HepG2 (cell line): ENCODE data around the gene PPP2R2C. TPM values are rescaled to one million over a fixed set of nuclear protein-coding genes. Genes with fewer than 3 reads are reported as not detected.

ENCODE experiments used
- ATAC-seq: fragments of 200-7000 bp; cut with Tn5 transposase; 3 replicates; pipeline ENCODE4 v1.9.1; 2020; ENCODE audit warnings: mild to moderate bottlenecking, moderate library complexity
- BruUV-seq: library from RNA; stranded (reverse); fragments of 400-500 nt; replicated peaks from 2 replicates; lab custom pipeline; 2021; lab: Mats Ljungman, UMichigan
- CTCF ChIA-PET: fragments of 300-600 bp; formaldehyde crosslinking; extraction: SDS; loops from one replicate; lab custom pipeline; 2021; ENCODE audit warnings: low total read pairs, inconsistent platforms, low intra/inter-chr PET ratio; lab: Yijun Ruan, JAX
- POLR2A ChIA-PET: fragments of 350-600 bp; sonication (Branson Sonifier 250); formaldehyde crosslinking; loops from one replicate; lab custom pipeline; 2020; ENCODE audit warnings: antibody characterized with exemption, inconsistent platforms; lab: Yijun Ruan, JAX
- DNase-seq: peaks from one replicate; pipeline ENCODE4 v3.0.0-alpha.2; 2015; ENCODE audit warnings: low spot score
- FAIRE-seq: peaks from 3 replicates; lab custom pipeline; 2011; peaks lifted over from hg19 to GRCh38; lab: Jason Lieb, UNC
- H2AFZ ChIP-seq: one replicate; pipeline ENCODE4 v1.6.1; 2011; ENCODE audit warnings: low read length, inconsistent platforms
- H3K27ac ChIP-seq: fragments of 300-600 bp; 3 replicates; pipeline ENCODE4 v1.8.0; 2011; ENCODE audit warnings: mixed run types, mild to moderate bottlenecking, mixed read lengths, low read length, inconsistent platforms; ENCODE audit not compliant: insufficient read depth; ENCODE audit errors: extremely low read length
- H3K27me3 ChIP-seq, 2 experiments: fragments of 200-600 bp in 1 of 2; 2 replicates in 1 of 2; 3 replicates in 1 of 2; pipeline versions ENCODE4 v1.6.0 to v1.8.0; 2011; ENCODE audit warnings: low read length in 2 of 2, mild to moderate bottlenecking in 2 of 2, moderate library complexity in 2 of 2, inconsistent platforms in 1 of 2; ENCODE audit not compliant: insufficient read depth in 2 of 2, control insufficient read depth in 1 of 2
- H3K36me3 ChIP-seq, 2 experiments: fragments of 200-600 bp in 1 of 2; replicated peaks in 1 of 2; 2 replicates in 1 of 2; 3 replicates in 1 of 2; pipeline versions ENCODE4 v1.5.1 to v1.8.0; 2011; ENCODE audit warnings: low read length in 2 of 2, inconsistent platforms in 1 of 2; ENCODE audit not compliant: insufficient read depth in 2 of 2, control insufficient read depth in 1 of 2
- H3K4me1 ChIP-seq: 2 replicates; pipeline ENCODE4 v1.5.1; 2012; ENCODE audit warnings: low read length, inconsistent platforms; ENCODE audit not compliant: insufficient read depth
- H3K4me2 ChIP-seq: 2 replicates; pipeline ENCODE4 v1.6.0; 2011; ENCODE audit warnings: low read depth, low read length, inconsistent platforms
- H3K4me3 ChIP-seq, 3 experiments: fragments of 200-600 bp in 1 of 3; sonication (generic), shearing (Covaris generic) in 1 of 3; replicated peaks in 1 of 3; 2 replicates each; pipeline ENCODE4 v1.5.1; 2011 to 2016; ENCODE audit warnings: low read length in 3 of 3, inconsistent platforms in 2 of 3, low read depth in 2 of 3, mild to moderate bottlenecking in 2 of 3, control low read depth in 1 of 3, mixed read lengths in 1 of 3; ENCODE audit not compliant: insufficient read depth in 1 of 3
- H3K79me2 ChIP-seq: one replicate; pipeline ENCODE4 v1.6.1; 2011; ENCODE audit warnings: low read length, inconsistent platforms; ENCODE audit not compliant: insufficient read depth
- H3K9ac ChIP-seq: 2 replicates; pipeline ENCODE4 v1.6.0; 2011; ENCODE audit warnings: mild to moderate bottlenecking, low read depth, low read length, inconsistent platforms; ENCODE audit not compliant: insufficient read depth
- H3K9me3 ChIP-seq: 2 replicates; pipeline ENCODE4 v1.5.1; 2012; ENCODE audit warnings: mild to moderate bottlenecking, low read length
- H4K20me1 ChIP-seq: 2 replicates; pipeline ENCODE4 v1.6.0; 2011; ENCODE audit warnings: inconsistent platforms, mild to moderate bottlenecking, low read length, moderate library complexity; ENCODE audit not compliant: insufficient read depth
- HIC2 ChIP-seq: sonication (generic); formaldehyde crosslinking; IDR thresholded peaks from 2 replicates; pipeline ENCODE4 v1.9.0; 2022; ENCODE audit warnings: low read depth, missing genetic modification reagents
- MNT ChIP-seq: fragments of 450-650 bp; IDR thresholded peaks from 2 replicates; pipeline ENCODE4 v1.6.1; 2016
- MXD1 ChIP-seq: sonication (generic); formaldehyde crosslinking; IDR thresholded peaks from 2 replicates; pipeline ENCODE4 v1.4.0; 2020; ENCODE audit warnings: mild to moderate bottlenecking, missing genetic modification reagents
- ZBTB7A ChIP-seq: sonication (generic); formaldehyde crosslinking; IDR thresholded peaks from 2 replicates; pipeline ENCODE4 v1.8.0; 2022; ENCODE audit warnings: mild to moderate bottlenecking, missing genetic modification reagents
- ZFY ChIP-seq: sonication (generic); formaldehyde crosslinking; IDR thresholded peaks from 2 replicates; pipeline ENCODE4 v1.4.0; 2020; ENCODE audit warnings: missing genetic modification reagents
- ZNF512B ChIP-seq: sonication (generic); formaldehyde crosslinking; IDR thresholded peaks from 2 replicates; pipeline ENCODE4 v1.5.1; 2020; ENCODE audit warnings: missing genetic modification reagents, mild to moderate bottlenecking, borderline replicate concordance
- WGBS: methylation state at CpG from one replicate; pipeline ENCODE4 v1.1.6; 2017; ENCODE audit warnings: low lambda C conversion rate; 5-methylcytosine and 5-hydroxymethylcytosine counted together
- in situ Hi-C: cut with HindIII; loops from 2 replicates; pipeline ENCODE4 v1.10.0; 2017; ENCODE audit warnings: low pct_unique_long_range_greater_than_20kb; ENCODE audit not compliant: extremely low pct_ligation_motif_present
- intact Hi-C: fragments of 100-400 bp; cut with micrococcal nuclease; formaldehyde crosslinking; loops from one replicate; pipeline ENCODE4 v1.10.0; 2022; ENCODE audit not compliant: unreplicated experiment
- polyA plus RNA-seq, 8 experiments: library from polyadenylated mRNA; depleted of rRNA in 3 of 8; stranded (reverse) in 7 of 8; unstranded in 1 of 8; fragments of >200 nt; fragmentation: Illumina TruSeq in 4 of 8; extraction: Trizol in 4 of 8; gene quantifications; 2 replicates each; pipeline versions ENCODE4 v1.2.1 to v1.2.3, GENCODE V29; 2011 to 2016; ENCODE audit warnings: low read depth in 4 of 8, missing spikeins in 1 of 8, mixed read lengths in 1 of 8; ENCODE audit not compliant: insufficient read depth in 1 of 8
- total RNA-seq, 5 experiments: library from RNA; depleted of rRNA; stranded (reverse); fragments of >200 nt; fragmentation: Illumina TruSeq; extraction: Trizol; gene quantifications; 2 replicates each; pipeline ENCODE4 v1.2.3, GENCODE V29; 2016; ENCODE audit warnings: low read depth in 1 of 5

PPP2R2C gene
- total and polyA plus RNA-seq, 2 of the 13 experiments (the other 11 are each of a cell fraction or from before 2014, with no cell fraction given) = 0.60 to 8.6 TPM

GRCh38 chr4:6402566-6403399 is 69.6 kb downstream of the PPP2R2C start:
- ChIA-PET CTCF (no interaction called here), POLR2A (no interaction called here)
- DNase-seq (no peak), ATAC-seq (no peak), FAIRE-seq (no peak)
- H3K27ac ChIP-seq = no peak overlapping the region
- H4K20me1 ChIP-seq = no peaks in the 10 kb centered on the region
- H3K9me3 ChIP-seq = no peaks in the 10 kb centered on the region
- intact Hi-C loops = no loop called here
- no TSS peak for BruUV-seq
- no peaks in the 10 kb centered on the region for H3K79me2 ChIP-seq
- in situ Hi-C loops = no loop called here
- H3K27me3 ChIP-seq = peaks cover 5 to 53% of the 10 kb centered on the region in 2 experiments
- no peak overlapping the region for H3K4me3 ChIP-seq
- no peak overlapping the region for H2AFZ ChIP-seq
- H3K4me1 ChIP-seq = no peaks in the 10 kb centered on the region
- no peak for TF ChIP-seq ZNF512B (CRISPR knock-in tag)
- TF ChIP-seq MXD1 (CRISPR knock-in tag) = no peak
- peak; percentile 46; the same call in 1 of the 2 replicates for TF ChIP-seq MNT
- no peak for TF ChIP-seq HIC2
- no peak for TF ChIP-seq ZBTB7A (CRISPR knock-in tag)
- no peak for TF ChIP-seq ZFY (CRISPR knock-in tag)
- H3K9ac ChIP-seq = no peak overlapping the region
- H3K36me3 ChIP-seq = no peaks in the 10 kb centered on the region
- 40% methylated on average over 16 of the region's 18 CpGs for WGBS
- no peak overlapping the region for H3K4me2 ChIP-seq
